ENCODE measurements around the gene MIX23.

The MIX23 gene

GRCh38 chr3:122325769-122326168 is 57.3 kb downstream of the MIX23 start:
- ChIA-PET POLR2A (no interaction called here), CTCF (interaction anchor here (0.8 kb wide), 1 partner anchor 13 kb away, joined by 3 read pairs; no protein-coding TSS in a partner anchor)
- Histone ChIP-seq H3K4me1 (ENCODE audit: control insufficient read depth, insufficient read depth, low read length) (no peaks in the 10 kb centered on the region), H3K36me3 (ENCODE audit: control insufficient read depth in 2 of 2, insufficient read depth in 1 of 2, low read length in 2 of 2) (no peaks in the 10 kb centered on the region), H3K4me3 (ENCODE audit: low read depth, low read length) (no peak overlapping the region), H3K27ac (ENCODE audit: extremely low read depth, low read depth, low read length) (no peak overlapping the region), H3K9me3 (ENCODE audit: control insufficient read depth, insufficient read depth, low read depth, low read length) (no peaks in the 10 kb centered on the region)
- TF ChIP-seq SCRT2 (tag by site-specific recombination; IDR thresholded peaks at IDR 0.05) (no peak), ZBTB7A (tag by site-specific recombination; IDR thresholded peaks at IDR 0.05; ENCODE audit: low read depth) (no peak), ZNF48 (tag by site-specific recombination; IDR thresholded peaks at IDR 0.05) (no peak), ZNF354C (tag by site-specific recombination; IDR thresholded peaks at IDR 0.05; ENCODE audit: borderline replicate concordance, low read depth) (no peak), ZBTB11 (tag by site-specific recombination; conservative IDR thresholded peaks at IDR 0.05; ENCODE audit: low read depth) (no peak), REPIN1 (tag by site-specific recombination; IDR thresholded peaks at IDR 0.05; ENCODE audit: low read depth) (no peak), ZNF140 (tag by site-specific recombination; IDR thresholded peaks at IDR 0.05) (no peak), PATZ1 (tag by site-specific recombination; IDR thresholded peaks at IDR 0.05) (no peak), ZFP3 (tag by site-specific recombination; IDR thresholded peaks at IDR 0.05; ENCODE audit: low read depth) (no peak), ZNF747 (tag by site-specific recombination; IDR thresholded peaks at IDR 0.05) (no peak), KLF10 (tag by site-specific recombination; IDR thresholded peaks at IDR 0.05) (no peak)

GRCh38 chr3:122324871-122325323 is 58.1 kb downstream of the MIX23 start, which contains the start of gene CSTA:
Gene CSTA (plus strand): TSS chr3:122325248. CDS start chr3:122325293, 45 bp downstream.
- H3K9me3 ChIP-seq (ENCODE audit: control insufficient read depth, insufficient read depth, low read depth, low read length) = no peaks in the 10 kb centered on the region
- no peak for TF ChIP-seq GFI1B (tag by site-specific recombination; IDR thresholded peaks at IDR 0.05)
- peak; percentile 90 for TF ChIP-seq PRDM10 (tag by site-specific recombination; IDR thresholded peaks at IDR 0.05)
- ChIA-PET POLR2A (no interaction called here), CTCF (interaction anchor here (0.6 kb wide), 1 partner anchor 1381 kb away, joined by 3 read pairs; no protein-coding TSS in a partner anchor)
- no peak within 1 kb of the TSS for H3K27ac ChIP-seq (ENCODE audit: extremely low read depth, low read depth, low read length)
- no peaks in the 10 kb centered on the region for H3K4me1 ChIP-seq (ENCODE audit: control insufficient read depth, insufficient read depth, low read length)
- no peak within 1 kb of the TSS for H3K4me3 ChIP-seq (ENCODE audit: low read depth, low read length)
- no peaks in the 10 kb centered on the region for H3K36me3 ChIP-seq (ENCODE audit: control insufficient read depth in 2 of 2, insufficient read depth in 1 of 2, low read length in 2 of 2)
